C4-2B (cell line): Measurements from ENCODE around the gene PALLD.
"Not testable (repeated sequence)": the region's sequence is repeated elsewhere in the genome, so short reads cannot be mapped to it uniquely, and the experiment has no call there.

ENCODE experiments used
- H3K27ac ChIP-seq: fragments of 450-650 bp; 2 replicates; pipeline ENCODE4 v1.5.1; 2017
- ZFX ChIP-seq: fragments of 450-650 bp; IDR thresholded peaks from 2 replicates; pipeline ENCODE4 v1.6.1; 2017
- TF ChIP-seq, protein P1 (sequence below): fragments of 450-650 bp; conservative IDR thresholded peaks from 2 replicates; pipeline ENCODE4 v1.5.1; 2017; ENCODE audit warnings: mild to moderate bottlenecking

Gene PALLD

DNA sequence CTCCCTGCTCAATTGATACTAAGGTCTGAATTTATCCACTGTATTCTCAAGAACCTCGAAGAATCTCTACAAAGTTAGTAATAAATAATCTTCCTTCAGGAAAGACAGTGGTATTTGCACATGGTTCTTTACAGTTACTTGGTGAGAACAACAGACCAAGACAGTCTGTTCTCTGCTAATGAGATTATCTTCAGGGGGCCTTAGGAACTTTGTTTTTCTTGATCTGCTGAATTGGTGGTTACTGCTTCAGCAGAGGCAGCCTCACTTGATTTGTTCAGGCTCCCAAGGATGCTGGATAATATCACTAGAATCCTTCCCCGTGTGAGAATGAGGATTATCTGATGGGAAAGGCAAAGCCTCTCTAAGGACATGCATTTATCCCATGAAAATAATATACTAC is 448.4 kb downstream of the PALLD start:
- H3K27ac ChIP-seq = no peak overlapping the region
- no peak for TF ChIP-seq ZFX

DNA sequence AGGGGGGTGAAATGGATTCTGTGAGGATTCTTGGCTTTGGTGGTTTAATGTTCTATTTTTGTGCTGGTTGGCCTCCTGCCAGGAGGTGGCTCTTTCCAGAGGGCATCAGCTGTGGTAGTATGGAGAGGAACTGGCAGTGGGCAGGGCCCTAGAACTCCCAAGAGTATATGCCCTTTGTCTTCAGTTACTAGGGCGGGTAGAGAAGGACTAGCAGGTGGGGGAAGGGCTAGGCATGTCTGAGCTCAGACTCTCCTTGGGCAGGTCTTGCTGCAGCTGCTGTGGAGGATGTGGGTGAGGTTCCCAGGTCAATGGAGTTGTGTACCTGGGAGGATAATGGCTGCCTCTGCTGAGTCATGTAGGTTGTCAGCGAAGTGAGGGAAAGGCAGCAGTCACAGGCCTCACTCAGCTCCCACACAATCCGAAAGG is 456.0 kb downstream of the PALLD start:
- not testable (repeated sequence) for H3K27ac ChIP-seq

DNA sequence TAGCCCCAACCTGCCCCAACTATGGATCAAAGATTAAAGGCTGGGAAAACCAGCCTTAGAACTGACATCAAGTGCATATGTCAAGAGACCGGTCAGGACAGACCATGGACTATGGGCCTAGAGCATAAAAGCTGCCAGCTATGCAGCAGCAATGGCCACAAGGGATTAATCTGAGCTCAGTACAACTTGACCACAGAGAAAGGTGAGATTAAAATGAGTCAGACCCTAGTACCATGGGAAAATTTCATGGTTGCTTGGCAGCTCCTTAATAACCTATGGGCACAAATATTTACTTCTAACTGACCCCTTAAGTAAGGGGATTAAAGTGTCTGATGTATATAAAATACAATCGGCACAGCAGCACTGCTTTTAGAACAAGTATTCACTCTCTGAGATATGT is 458.8 kb downstream of the PALLD start:
- TF ChIP-seq ZFX = no peak
- TF ChIP-seq, protein P1, sequence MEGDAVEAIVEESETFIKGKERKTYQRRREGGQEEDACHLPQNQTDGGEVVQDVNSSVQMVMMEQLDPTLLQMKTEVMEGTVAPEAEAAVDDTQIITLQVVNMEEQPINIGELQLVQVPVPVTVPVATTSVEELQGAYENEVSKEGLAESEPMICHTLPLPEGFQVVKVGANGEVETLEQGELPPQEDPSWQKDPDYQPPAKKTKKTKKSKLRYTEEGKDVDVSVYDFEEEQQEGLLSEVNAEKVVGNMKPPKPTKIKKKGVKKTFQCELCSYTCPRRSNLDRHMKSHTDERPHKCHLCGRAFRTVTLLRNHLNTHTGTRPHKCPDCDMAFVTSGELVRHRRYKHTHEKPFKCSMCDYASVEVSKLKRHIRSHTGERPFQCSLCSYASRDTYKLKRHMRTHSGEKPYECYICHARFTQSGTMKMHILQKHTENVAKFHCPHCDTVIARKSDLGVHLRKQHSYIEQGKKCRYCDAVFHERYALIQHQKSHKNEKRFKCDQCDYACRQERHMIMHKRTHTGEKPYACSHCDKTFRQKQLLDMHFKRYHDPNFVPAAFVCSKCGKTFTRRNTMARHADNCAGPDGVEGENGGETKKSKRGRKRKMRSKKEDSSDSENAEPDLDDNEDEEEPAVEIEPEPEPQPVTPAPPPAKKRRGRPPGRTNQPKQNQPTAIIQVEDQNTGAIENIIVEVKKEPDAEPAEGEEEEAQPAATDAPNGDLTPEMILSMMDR = no peak
- H3K27ac ChIP-seq = no peak overlapping the region

DNA sequence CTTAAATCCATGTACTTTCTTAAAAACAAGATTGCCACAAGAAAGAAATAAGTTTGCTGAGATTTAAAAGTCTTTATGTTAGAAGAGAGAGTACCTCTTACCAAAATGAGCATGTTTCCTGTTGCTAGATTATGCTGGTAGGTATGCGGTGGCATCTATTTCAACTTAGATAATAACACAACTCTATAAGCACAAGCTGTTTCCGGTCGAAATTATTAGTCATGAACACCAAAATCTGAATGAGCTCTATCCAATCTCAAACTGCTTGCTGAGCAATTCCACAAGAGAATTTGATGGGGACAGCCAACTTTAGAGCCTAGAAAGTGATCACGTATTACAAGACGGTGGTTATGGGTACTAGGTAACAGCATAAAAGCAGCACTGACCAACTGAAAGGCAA is 463.9 kb downstream of the PALLD start:
- no peak overlapping the region for H3K27ac ChIP-seq
- TF ChIP-seq, protein P1 = no peak
- no peak for TF ChIP-seq ZFX

DNA sequence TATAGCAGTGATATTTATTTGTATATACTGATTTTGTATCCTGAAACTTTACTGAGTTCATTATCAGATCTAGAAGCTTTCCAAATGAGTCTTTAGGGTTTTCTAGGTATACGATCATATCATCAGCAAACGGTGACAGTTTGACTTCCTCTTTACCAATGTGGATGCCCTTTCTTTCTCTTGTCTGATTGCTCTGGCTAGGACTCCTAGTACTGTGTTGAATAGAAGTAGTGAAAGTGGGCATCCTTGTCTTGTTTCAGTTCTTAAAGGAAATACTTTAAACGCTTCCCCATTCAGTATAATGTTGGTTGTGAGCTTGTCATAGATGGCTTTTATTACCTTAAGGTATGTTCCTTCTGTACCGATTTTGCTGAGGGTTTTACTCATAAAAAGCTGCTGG is 475.7 kb downstream of the PALLD start:
- TF ChIP-seq, protein P1 = no peak
- no peak for TF ChIP-seq ZFX
- H3K27ac ChIP-seq = no peak overlapping the region
